GM12878 (cell line): Measurements from ENCODE around the gene CIROP. TPM values are rescaled to one million over a fixed set of nuclear protein-coding genes. Genes with fewer than 3 reads are reported as not detected.

Experiments used
- ATAC-seq: fragments of 200-7000 bp; cut with Tn5 transposase; 3 replicates; pipeline ENCODE4 v1.9.1; 2020; ENCODE audit warnings: mild to moderate bottlenecking, moderate library complexity
- BruUV-seq: library from RNA; stranded (reverse); fragments of 400-500 nt; replicated peaks from 2 replicates; lab custom pipeline; 2021; lab: Mats Ljungman, UMichigan
- CTCF ChIA-PET: fragments of 300-600 bp; sonication (Branson Sonifier 250); formaldehyde crosslinking; extraction: SDS; loops from one replicate; lab custom pipeline; 2021; ENCODE audit warnings: inconsistent platforms; lab: Yijun Ruan, JAX
- POLR2A ChIA-PET: fragments of 350-600 bp; formaldehyde crosslinking; extraction: SDS; loops from one replicate; lab custom pipeline; 2021; ENCODE audit warnings: inconsistent platforms; lab: Charles Lee
- RAD21 ChIA-PET: fragments of 300-600 bp; sonication (Branson Sonifier 250); formaldehyde crosslinking; loops from one replicate; lab custom pipeline; 2023; ENCODE audit warnings: antibody characterized with exemption; ENCODE audit not compliant: unreplicated experiment; lab: Charles Lee
- SMC1A ChIA-PET: fragments of 300-600 bp; sonication (Branson Sonifier 250); formaldehyde crosslinking; loops from one replicate; lab custom pipeline; 2023; ENCODE audit not compliant: unreplicated experiment, uncharacterized antibody; lab: Charles Lee
- DNase-seq: peaks from one replicate; pipeline ENCODE4 v3.0.0-alpha.2; 2011; ENCODE audit warnings: low read depth, low spot score
- FAIRE-seq: peaks from 3 replicates; lab custom pipeline; 2011; peaks lifted over from hg19 to GRCh38; lab: Jason Lieb, UNC
- H2AFZ ChIP-seq: 2 replicates; pipeline ENCODE4 v1.6.0; 2011; ENCODE audit warnings: low read depth, low read length, control low read depth; ENCODE audit not compliant: control insufficient read depth
- H3K27ac ChIP-seq: 2 replicates; pipeline ENCODE4 v1.5.1; 2011; ENCODE audit warnings: control low read depth; ENCODE audit not compliant: control insufficient read depth, insufficient read depth
- H3K27me3 ChIP-seq, 2 experiments: replicated peaks in 1 of 2; 2 replicates each; pipeline versions ENCODE4 v1.6.0 to v1.6.1; 2011; ENCODE audit warnings: low read length in 1 of 2; ENCODE audit not compliant: control insufficient read depth in 2 of 2, insufficient read depth in 2 of 2
- H3K36me3 ChIP-seq, 2 experiments: 2 replicates each; pipeline ENCODE4 v1.5.1; 2011; ENCODE audit warnings: low read length in 1 of 2; ENCODE audit not compliant: control insufficient read depth in 2 of 2, insufficient read depth in 2 of 2
- H3K4me1 ChIP-seq: 2 replicates; pipeline ENCODE4 v1.6.1; 2011; ENCODE audit warnings: mild to moderate bottlenecking, low read length, moderate library complexity, mixed read lengths; ENCODE audit not compliant: control insufficient read depth, insufficient read depth
- H3K4me2 ChIP-seq: 2 replicates; pipeline ENCODE4 v1.6.0; 2011; ENCODE audit warnings: control low read depth; ENCODE audit not compliant: control insufficient read depth, insufficient read depth
- H3K4me3 ChIP-seq: fragments of 200-600 bp; sonication (generic); 2 replicates; pipeline ENCODE4 v1.5.1; 2016
- H3K79me2 ChIP-seq: 2 replicates; pipeline ENCODE4 v1.6.0; 2011; ENCODE audit warnings: low read length; ENCODE audit not compliant: control insufficient read depth, insufficient read depth
- H3K9ac ChIP-seq: 2 replicates; pipeline ENCODE4 v1.8.0; 2011; ENCODE audit warnings: low read length, control low read depth, mixed read lengths; ENCODE audit not compliant: control insufficient read depth, insufficient read depth
- H3K9me3 ChIP-seq: replicated peaks from 3 replicates; pipeline ENCODE4 v1.5.1; 2011; ENCODE audit warnings: mild to moderate bottlenecking, low read length; ENCODE audit not compliant: control insufficient read depth, insufficient read depth
- H4K20me1 ChIP-seq: 2 replicates; pipeline ENCODE4 v1.6.0; 2011; ENCODE audit not compliant: control insufficient read depth, insufficient read depth
- BCLAF1 ChIP-seq: fragments of 450-650 bp; IDR thresholded peaks from 2 replicates; pipeline ENCODE4 v1.6.1; 2017; ENCODE audit warnings: antibody characterized with exemption, mild to moderate bottlenecking, moderate library complexity
- BMI1 ChIP-seq: fragments of 450-650 bp; IDR thresholded peaks from 2 replicates; pipeline ENCODE4 v1.6.1; 2016; ENCODE audit warnings: mild to moderate bottlenecking, moderate library complexity, borderline replicate concordance
- ETV6 ChIP-seq, 2 experiments: fragments of 450-650 bp in 1 of 2; IDR thresholded peaks in 1 of 2; conservative IDR thresholded peaks in 1 of 2; 2 replicates each; pipeline ENCODE4 v1.6.1; 2014; ENCODE audit warnings: antibody characterized with exemption in 1 of 2, borderline replicate concordance in 1 of 2, low read depth in 1 of 2, mild to moderate bottlenecking in 1 of 2, moderate library complexity in 1 of 2
- EZH2 ChIP-seq: IDR thresholded peaks from 2 replicates; pipeline ENCODE4 v1.6.1; 2012; ENCODE audit warnings: low read depth, mild to moderate bottlenecking, control low read depth, inconsistent platforms, low read length, borderline replicate concordance; ENCODE audit not compliant: control insufficient read depth
- HDAC2 ChIP-seq: fragments of 200-600 bp; sonication (generic); IDR thresholded peaks from 2 replicates; pipeline ENCODE4 v1.6.1; 2017
- MTA2 ChIP-seq: fragments of 450-650 bp; IDR thresholded peaks from 2 replicates; pipeline ENCODE4 v1.6.1; 2016; ENCODE audit warnings: low read depth, mild to moderate bottlenecking, moderate library complexity
- RELB ChIP-seq: fragments of 450-650 bp; IDR thresholded peaks from 2 replicates; pipeline ENCODE4 v1.6.1; 2017; ENCODE audit warnings: low read depth, mild to moderate bottlenecking, moderate library complexity
- RUNX3 ChIP-seq: IDR thresholded peaks from 2 replicates; pipeline ENCODE4 v1.6.1; 2012; ENCODE audit warnings: low read length, inconsistent platforms
- SMC3 ChIP-seq: IDR thresholded peaks from 2 replicates; pipeline ENCODE4 v1.6.1; 2011; ENCODE audit warnings: low read length, improper control_type of control experiment, borderline replicate concordance
- SPI1 ChIP-seq: IDR thresholded peaks from 2 replicates; pipeline ENCODE4 v1.6.1; 2011; ENCODE audit warnings: low read depth, mild to moderate bottlenecking, low read length, moderate library complexity, borderline replicate concordance; ENCODE audit not compliant: insufficient read depth
- SREBF1 ChIP-seq: IDR thresholded peaks from 2 replicates; pipeline ENCODE4 v1.6.1; 2012; ENCODE audit warnings: mild to moderate bottlenecking, low read length
- STAT1 ChIP-seq: fragments of 450-650 bp; conservative IDR thresholded peaks from 2 replicates; pipeline ENCODE4 v1.6.1; 2014; ENCODE audit warnings: antibody characterized with exemption, mild to moderate bottlenecking
- TAF1 ChIP-seq: IDR thresholded peaks from 2 replicates; pipeline ENCODE4 v1.6.1; 2011; ENCODE audit warnings: mild to moderate bottlenecking, low read depth, low read length, borderline replicate concordance
- YBX1 ChIP-seq: fragments of 450-650 bp; IDR thresholded peaks from 2 replicates; pipeline ENCODE4 v1.6.1; 2016; ENCODE audit warnings: antibody characterized with exemption
- ZBED1 ChIP-seq: IDR thresholded peaks from 2 replicates; pipeline ENCODE4 v1.6.1; 2016; ENCODE audit warnings: borderline replicate concordance
- ZBTB33 ChIP-seq: fragments of 450-650 bp; IDR thresholded peaks from 2 replicates; pipeline ENCODE4 v1.6.1; 2017; ENCODE audit warnings: mild to moderate bottlenecking
- ZNF24 ChIP-seq: fragments of 450-650 bp; IDR thresholded peaks from 2 replicates; pipeline ENCODE4 v1.6.1; 2017; ENCODE audit warnings: antibody characterized with exemption, mild to moderate bottlenecking
- WGBS: methylation state at CpG from one replicate; pipeline ENCODE4 v1.1.6; 2016; ENCODE audit warnings: low lambda C conversion rate; ENCODE audit not compliant: insufficient replicate concordance, insufficient coverage; ENCODE audit errors: missing lambda C conversion rate; 5-methylcytosine and 5-hydroxymethylcytosine counted together
- in situ Hi-C: fragments of 300-500 bp; cut with MboI; formaldehyde crosslinking; loops from 9 replicates; pipeline ENCODE4 v1.14.3; 2018; ENCODE audit warnings: mixed read lengths
- intact Hi-C: fragments of 100-400 bp; cut with micrococcal nuclease; formaldehyde crosslinking; loops from one replicate; pipeline ENCODE4 v1.14.2; 2022; ENCODE audit not compliant: unreplicated experiment
- polyA plus RNA-seq, 11 experiments: library from polyadenylated mRNA; depleted of rRNA in 4 of 11; unstranded in 6 of 11; stranded (reverse) in 5 of 11; fragments of >200 nt; fragmentation: Nextera tagmentation in 4 of 11; fragmentation: Illumina TruSeq in 1 of 11; extraction: Ambion mirVana in 4 of 11; extraction: Trizol in 1 of 11; gene quantifications; 1 replicate in 1 of 11; 2 replicates in 10 of 11; pipeline versions ENCODE4 v1.2.1 to v1.2.3, GENCODE V29; 2011 to 2016; ENCODE audit warnings: inconsistent platforms in 2 of 11, missing spikeins in 2 of 11, low read depth in 1 of 11
- total RNA-seq, 4 experiments: library from RNA; depleted of rRNA in 3 of 4; stranded (reverse); fragments of >200 nt in 3 of 4; fragmentation: Illumina TruSeq in 1 of 4; extraction: Trizol in 1 of 4; gene quantifications; 2 replicates each; pipeline versions ENCODE4 v1.2.1 to v1.2.3, GENCODE V29; 2013 to 2021

The CIROP gene
- total and polyA plus RNA-seq, 10 of the 15 experiments (the other 5 are each of a cell fraction or from before 2014, with no cell fraction given): not detected

- H3K9ac ChIP-seq: peak overlapping the region; percentile 91
- POLR2A ChIA-PET: interaction anchor here (0.8 to 2.3 kb wide), 16 partner anchors 8 to 684 kb away, joined by 3 to 19 read pairs (median 5); partner anchors contain the start of genes CDH24, PABPN1 and PRMT5
- no peaks in the 10 kb centered on the region for H3K27me3 ChIP-seq
- WGBS: under 1% methylated on average over 14 of the region's 14 CpGs
- RAD21 ChIA-PET: interaction anchor here (1.1 to 2.5 kb wide), 10 partner anchors 12 to 617 kb away, joined by 3 to 23 read pairs (median 7); partner anchors contain the start of genes PABPN1 and PPP1R3E
- H4K20me1 ChIP-seq: 0 out of 2 replicates have a peak, but pooled peaks cover 7% of the 10 kb centered on the region
- H3K79me2 ChIP-seq: peaks cover 58% of the 10 kb centered on the region
- CTCF ChIA-PET: interaction anchor here (0.6 to 3.7 kb wide), 24 partner anchors 8 to 1021 kb away, joined by 3 to 65 read pairs (median 4); partner anchors contain the start of genes CEBPE, PABPN1 and PRMT5
- in situ Hi-C loops (no loop called here), intact Hi-C loops (no loop called here)
- no peak for ATAC-seq
- H3K9me3 ChIP-seq: no peaks in the 10 kb centered on the region
- peaks cover 3 to 30% of the 10 kb centered on the region in 2 experiments for H3K36me3 ChIP-seq
- SMC1A ChIA-PET: interaction anchor here (0.5 to 3.0 kb wide), 17 partner anchors 9 to 1638 kb away, joined by 3 to 15 read pairs (median 4); partner anchors contain the start of genes CIROP, PRMT5 and SLC7A8
- peak overlapping the region; percentile 88 for H3K4me2 ChIP-seq
- peaks cover 3% of the 10 kb centered on the region; the same call in 1 of the 2 replicates for H3K4me1 ChIP-seq
- FAIRE-seq: peak; percentile 13
- H2AFZ ChIP-seq: peak overlapping the region; percentile 99
- BruUV-seq: no TSS peak
- no peak for DNase-seq
- H3K4me3 ChIP-seq: peak overlapping the region; percentile 92
- H3K27ac ChIP-seq: peak overlapping the region; percentile 99
- TF ChIP-seq BCLAF1: no peak
- no peak for TF ChIP-seq SREBF1
- TF ChIP-seq ZBTB33: no peak
- no peak for TF ChIP-seq SMC3
- peak; percentile 39; the same call in 1 of the 2 replicates for TF ChIP-seq MTA2
- no peak for TF ChIP-seq YBX1
- no peak for TF ChIP-seq EZH2
- no peak for TF ChIP-seq SPI1
- no peak for TF ChIP-seq STAT1
- no peak for TF ChIP-seq ZNF24
- peak; percentile 23; the same call in 1 of the 2 replicates for TF ChIP-seq RELB
- TF ChIP-seq RUNX3: no peak; the same call in 1 of the 2 replicates
- no peak for TF ChIP-seq ZBED1
- no peak for TF ChIP-seq ETV6 (conservative IDR thresholded peaks at IDR 0.05 in 1 of 2, IDR thresholded peaks at IDR 0.05 in 1 of 2; ENCODE audit: borderline replicate concordance in 1 of 2, low read depth in 1 of 2)
- peak; percentile 12; the same call in 1 of the 2 replicates for TF ChIP-seq BMI1
- no peak for TF ChIP-seq HDAC2
- TF ChIP-seq TAF1: no peak
Measured at GRCh38 chr14:23093991-23094665, 10.7 kb downstream of the CIROP start.
